IgD-negative memory B cell (primary cell): Measurements from ENCODE around the gene OR5W2. TPM values are rescaled to one million over a fixed set of nuclear protein-coding genes. Genes with fewer than 3 reads are reported as not detected.

Source experiments
- polyA plus RNA-seq: library from polyadenylated mRNA; unstranded; fragments of 300-500 nt; fragmentation: Illumina TruSeq; gene quantifications from one replicate; pipeline ENCODE4 v1.2.3, GENCODE V29; 2021

The OR5W2 gene
- polyA plus RNA-seq, 1 donor from 2014 or later = not detected

Other genes with a start within 250 kb of the OR5W2 start
- not detected for gene OR5D13, start 141.1 kb downstream of the OR5W2 start, polyA plus RNA-seq
- gene OR5D14, start 119.0 kb downstream of the OR5W2 start, polyA plus RNA-seq = not detected
- gene OR5L1, start 103.2 kb downstream of the OR5W2 start, polyA plus RNA-seq = not detected
- gene OR5D18, start 95.0 kb downstream of the OR5W2 start, polyA plus RNA-seq = not detected
- not detected for gene OR5L2, start 87.4 kb downstream of the OR5W2 start, polyA plus RNA-seq
- gene OR5D16, start 75.8 kb downstream of the OR5W2 start, polyA plus RNA-seq = not detected
- gene TRIM51, start 31.3 kb downstream of the OR5W2 start, polyA plus RNA-seq = not detected
- gene OR5I1, start 21.8 kb upstream of the OR5W2 start, polyA plus RNA-seq = not detected
- gene OR10AG1, start 55.4 kb upstream of the OR5W2 start, polyA plus RNA-seq = not detected
- gene OR5F1, start 80.0 kb upstream of the OR5W2 start, polyA plus RNA-seq = not detected
- not detected for gene OR5AS1, start 113.1 kb upstream of the OR5W2 start, polyA plus RNA-seq
- not detected for gene OR8I2, start 178.7 kb upstream of the OR5W2 start, polyA plus RNA-seq
- gene OR8H2, start 189.1 kb upstream of the OR5W2 start, polyA plus RNA-seq = not detected
- gene OR8H3, start 207.8 kb upstream of the OR5W2 start, polyA plus RNA-seq = not detected
- not detected for gene OR8J3, start 225.6 kb upstream of the OR5W2 start, polyA plus RNA-seq
- not detected for gene OR8K5, start 245.7 kb upstream of the OR5W2 start, polyA plus RNA-seq